Measurements from ENCODE around the gene VPS54. TPM values are rescaled to one million over a fixed set of nuclear protein-coding genes. Genes with fewer than 3 reads are reported as not detected.

VPS54 gene
- total RNA-seq, 1 donor from 2014 or later, result 27.0 TPM

- Histone ChIP-seq H3K27me3 (no peaks in the 10 kb centered on the region), H3K36me3 (no peaks in the 10 kb centered on the region), H3K27ac (no peak overlapping the region), H3K4me3 (no peak overlapping the region), H3K9me3 (no peaks in the 10 kb centered on the region), H3K4me1 (no peaks in the 10 kb centered on the region)
- ATAC-seq, result no peak
- TF ChIP-seq CTCF (IDR thresholded peaks at IDR 0.05), result no peak
- intact Hi-C loops (cut with DNase I), result no loop called here
- no peak for DNase-seq
Measured at GRCh38 chr2:64029116-64029665, 10.0 kb upstream of the VPS54 start.

- Histone ChIP-seq H3K27ac (no peak overlapping the region), H3K4me1 (peaks cover under 1% of the 10 kb centered on the region), H3K27me3 (no peaks in the 10 kb centered on the region), H3K36me3 (no peaks in the 10 kb centered on the region), H3K4me3 (no peak overlapping the region), H3K9me3 (no peaks in the 10 kb centered on the region)
- intact Hi-C loops (cut with DNase I), result no loop called here
- no peak for TF ChIP-seq CTCF (IDR thresholded peaks at IDR 0.05)
- no peak for ATAC-seq
- DNase-seq, result no peak
Measured at GRCh38 chr2:64025741-64026140, 6.5 kb upstream of the VPS54 start.

- H3K27me3 ChIP-seq, result no peaks in the 10 kb centered on the region
- no peaks in the 10 kb centered on the region for H3K36me3 ChIP-seq
- ATAC-seq (no peak), DNase-seq (no peak)
- H3K27ac ChIP-seq, result no peak overlapping the region
- H3K9me3 ChIP-seq, result no peaks in the 10 kb centered on the region
- intact Hi-C loops (cut with DNase I), result no loop called here
- no peak for TF ChIP-seq CTCF (IDR thresholded peaks at IDR 0.05)
- H3K4me1 ChIP-seq, result peaks cover 11% of the 10 kb centered on the region
- H3K4me3 ChIP-seq, result no peak overlapping the region
Measured at GRCh38 chr2:64024259-64024949, 5.2 kb upstream of the VPS54 start.

GRCh38 chr2:64023485-64024258 is 4.4 kb upstream of the VPS54 start:
- no peak for ATAC-seq
- Histone ChIP-seq H3K27me3 (no peaks in the 10 kb centered on the region), H3K9me3 (no peaks in the 10 kb centered on the region), H3K27ac (no peak overlapping the region), H3K4me1 (peaks cover 11% of the 10 kb centered on the region), H3K36me3 (no peaks in the 10 kb centered on the region), H3K4me3 (no peak overlapping the region)
- intact Hi-C loops (cut with DNase I), result no loop called here
- no peak for DNase-seq
- no peak for TF ChIP-seq CTCF (IDR thresholded peaks at IDR 0.05)

DNA sequence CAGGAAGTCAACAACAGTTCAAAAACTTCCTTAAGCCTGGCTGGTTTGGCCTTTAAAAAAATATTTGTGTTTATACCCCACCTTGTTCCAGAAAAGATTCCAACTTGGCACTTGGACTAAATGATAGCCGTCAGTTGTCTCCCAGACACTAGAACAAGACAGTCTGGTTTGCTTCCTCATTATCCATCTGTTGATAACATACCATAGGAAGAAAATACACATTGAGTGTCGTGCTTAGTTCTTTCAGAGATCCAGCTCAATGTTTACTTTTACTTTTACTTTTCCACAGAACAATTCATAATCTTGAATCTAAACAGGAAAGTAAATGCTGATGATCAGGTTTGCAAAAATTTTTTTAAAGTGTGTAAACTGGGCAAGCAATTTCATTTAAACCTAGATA is 2.4 kb upstream of the VPS54 start:
- TF ChIP-seq CTCF (IDR thresholded peaks at IDR 0.05), result no peak
- no peaks in the 10 kb centered on the region for H3K27me3 ChIP-seq
- intact Hi-C loops (cut with DNase I), result no loop called here
- DNase-seq (no peak), ATAC-seq (no peak)
- no peak overlapping the region for H3K27ac ChIP-seq
- no peaks in the 10 kb centered on the region for H3K9me3 ChIP-seq
- H3K36me3 ChIP-seq, result no peaks in the 10 kb centered on the region
- H3K4me1 ChIP-seq, result peaks cover 16% of the 10 kb centered on the region
- no peak overlapping the region for H3K4me3 ChIP-seq
